GM13977 (cell line): ENCODE data around the gene RASL12.

Experiments used
- DNase-seq: peaks from one replicate; pipeline ENCODE4 v3.0.0; 2012; ENCODE audit warnings: low spot score
- CTCF ChIP-seq: IDR thresholded peaks from 2 replicates; pipeline ENCODE4 v1.5.1; 2012; ENCODE audit warnings: mild to moderate bottlenecking, control low read depth; ENCODE audit not compliant: insufficient read depth; ENCODE audit errors: extremely low read depth, missing control alignments
- in situ Hi-C: fragments of 300-500 bp; cut with MboI; formaldehyde crosslinking; loops from one replicate; pipeline ENCODE4 v1.12.0; 2022; ENCODE audit warnings: low sequenced_read_pairs, low pct_unique_long_range_greater_than_20kb, mixed read lengths, inconsistent platforms; ENCODE audit not compliant: unreplicated experiment

The RASL12 gene

GRCh38 chr15:65008983-65009382 lies 58.8 kb downstream of the RASL12 start:
- peak; percentile 33 for TF ChIP-seq CTCF
- no peak for DNase-seq
- in situ Hi-C loops = no loop called here

GRCh38 chr15:65006876-65007275 lies 60.9 kb downstream of the RASL12 start:
- in situ Hi-C loops = no loop called here
- no peak for TF ChIP-seq CTCF
- no peak for DNase-seq

- TF ChIP-seq CTCF = no peak
- in situ Hi-C loops = no loop called here
- no peak for DNase-seq
Observed at GRCh38 chr15:65004993-65005392, 62.8 kb downstream of the RASL12 start.
